PC-3 (cell line): ENCODE data around the gene GSTP1.

Experiments
- CTCF ChIP-seq: fragments of 300-600 bp; sonication (generic); conservative IDR thresholded peaks from 2 replicates; pipeline ENCODE4 v1.5.1; 2017; ENCODE audit warnings: antibody characterized with exemption, low read depth, mild to moderate bottlenecking, low read length
- EZH2 ChIP-seq: fragments of 300-600 bp; sonication (generic); IDR thresholded peaks from one replicate; pipeline ENCODE4 v1.6.1; 2017; ENCODE audit warnings: antibody characterized with exemption, mild to moderate bottlenecking, low read length; ENCODE audit not compliant: unreplicated experiment

GRCh38 chr11:67577951-67578350 is 5.7 kb upstream of the GSTP1 start:
- TF ChIP-seq EZH2, result no peak
- TF ChIP-seq CTCF, result no peak
